GM11168 (cell line): ENCODE results near the gene FANCG.

Experiments used
- in situ Hi-C: fragments of 300-500 bp; cut with MboI; formaldehyde crosslinking; loops from one replicate; pipeline ENCODE4 v1.12.0; 2022; ENCODE audit warnings: low sequenced_read_pairs; ENCODE audit not compliant: unreplicated experiment

Gene FANCG

DNA sequence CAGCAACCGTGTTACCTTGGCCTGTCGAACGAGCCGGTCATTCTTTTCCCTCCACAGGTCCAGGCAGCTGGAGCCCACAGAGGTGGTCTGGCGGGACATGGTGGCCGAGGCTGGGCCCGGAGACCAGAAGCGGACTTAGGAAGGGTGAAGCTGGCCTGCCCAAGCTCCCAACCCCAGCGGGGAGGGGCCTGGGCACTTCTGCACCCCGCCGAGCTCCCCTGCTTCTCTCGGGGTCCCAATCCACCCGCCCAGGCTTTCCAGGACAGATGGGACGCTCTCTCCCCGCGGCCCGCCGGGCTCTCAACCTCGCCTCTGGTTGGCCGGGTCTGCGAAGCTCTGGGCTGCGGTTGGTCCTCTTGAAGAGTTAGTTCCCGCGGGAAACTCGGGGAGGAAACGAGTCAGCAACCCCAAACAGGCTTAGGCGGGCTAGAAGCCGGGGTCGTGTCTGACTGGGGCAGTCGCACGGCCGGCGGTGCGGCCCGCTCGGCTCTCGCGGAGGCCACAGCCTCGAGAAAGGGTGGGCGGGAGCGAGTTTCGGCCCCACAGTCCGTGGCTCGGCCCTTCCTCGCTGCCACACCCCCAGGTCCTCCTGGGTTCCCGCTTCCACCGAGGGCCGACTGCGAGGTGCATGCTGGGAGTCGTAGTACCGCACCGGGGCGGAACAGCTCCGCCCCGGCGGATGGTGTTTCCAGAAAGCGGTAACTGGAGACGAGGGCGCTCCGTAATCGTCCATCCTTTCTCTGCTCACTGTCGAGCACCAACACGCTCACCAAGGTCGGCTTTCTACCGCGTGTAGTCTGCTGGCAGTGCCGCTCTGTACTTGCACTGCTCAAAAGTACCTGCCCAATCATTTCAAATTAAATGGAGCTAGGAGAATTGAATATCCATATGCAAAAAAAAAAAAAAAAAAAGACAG is at the start of gene FANCG:
Gene FANCG, minus strand, starts transcription at position 517 of the 916 bp plus-strand sequence. Its CDS starts 418 bp downstream, at position 99.
- in situ Hi-C loops, result no loop called here

DNA sequence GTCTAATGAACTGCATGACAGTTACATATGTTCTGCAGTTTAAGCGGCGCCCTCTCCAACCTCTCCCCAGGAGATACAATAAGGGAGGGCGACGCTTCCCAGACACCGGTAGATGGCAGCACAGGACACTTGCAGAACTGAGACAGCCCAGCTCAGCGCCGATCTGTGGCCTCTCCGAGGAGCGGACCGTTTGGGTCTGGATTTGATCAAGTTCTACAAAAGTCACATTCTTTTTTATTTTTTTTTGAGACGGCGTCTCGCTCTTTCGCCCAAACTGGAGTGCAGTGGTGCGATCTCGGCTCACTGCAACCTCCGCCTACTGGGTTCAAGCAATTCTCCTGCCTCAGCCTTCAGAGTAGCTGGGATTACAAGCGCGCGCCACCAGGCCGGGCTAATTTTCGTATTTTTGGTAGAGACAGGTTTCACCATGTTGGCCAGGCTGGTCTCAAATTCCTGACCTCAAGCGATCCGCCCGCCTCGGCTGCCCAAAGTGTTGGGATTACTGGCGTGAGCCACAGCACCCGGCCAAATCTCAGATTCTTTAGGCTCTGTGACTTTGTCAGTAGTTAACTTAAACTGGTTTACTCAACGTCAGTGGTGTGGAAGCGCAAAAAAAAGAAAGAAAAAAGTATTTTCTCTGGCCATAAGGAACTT is 37.3 kb upstream of the FANCG start:
- in situ Hi-C loops, result loop anchor here (10.0 kb wide), 1 partner anchor 148 kb away; no protein-coding TSS in a partner anchor

DNA sequence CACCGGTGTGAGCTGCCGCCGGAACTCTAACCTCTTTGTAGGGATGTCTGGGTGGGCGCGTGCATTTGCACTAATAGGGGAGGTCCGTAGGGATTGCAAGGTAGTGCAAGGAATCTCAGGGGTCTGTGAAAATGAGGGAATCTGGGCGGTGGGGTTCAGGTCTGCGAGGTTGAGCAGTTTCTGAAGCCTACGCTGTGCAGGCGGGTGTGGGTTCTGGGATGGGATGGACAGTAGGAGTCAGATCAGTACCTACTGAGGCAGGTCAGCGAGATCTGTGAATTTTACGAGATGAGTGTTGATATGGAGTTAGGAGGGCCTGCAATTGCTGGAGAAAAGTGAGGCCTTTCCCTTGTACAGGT is 36.8 kb upstream of the FANCG start:
- in situ Hi-C loops, result loop anchor here (10.0 kb wide), 1 partner anchor 148 kb away; no protein-coding TSS in a partner anchor

DNA sequence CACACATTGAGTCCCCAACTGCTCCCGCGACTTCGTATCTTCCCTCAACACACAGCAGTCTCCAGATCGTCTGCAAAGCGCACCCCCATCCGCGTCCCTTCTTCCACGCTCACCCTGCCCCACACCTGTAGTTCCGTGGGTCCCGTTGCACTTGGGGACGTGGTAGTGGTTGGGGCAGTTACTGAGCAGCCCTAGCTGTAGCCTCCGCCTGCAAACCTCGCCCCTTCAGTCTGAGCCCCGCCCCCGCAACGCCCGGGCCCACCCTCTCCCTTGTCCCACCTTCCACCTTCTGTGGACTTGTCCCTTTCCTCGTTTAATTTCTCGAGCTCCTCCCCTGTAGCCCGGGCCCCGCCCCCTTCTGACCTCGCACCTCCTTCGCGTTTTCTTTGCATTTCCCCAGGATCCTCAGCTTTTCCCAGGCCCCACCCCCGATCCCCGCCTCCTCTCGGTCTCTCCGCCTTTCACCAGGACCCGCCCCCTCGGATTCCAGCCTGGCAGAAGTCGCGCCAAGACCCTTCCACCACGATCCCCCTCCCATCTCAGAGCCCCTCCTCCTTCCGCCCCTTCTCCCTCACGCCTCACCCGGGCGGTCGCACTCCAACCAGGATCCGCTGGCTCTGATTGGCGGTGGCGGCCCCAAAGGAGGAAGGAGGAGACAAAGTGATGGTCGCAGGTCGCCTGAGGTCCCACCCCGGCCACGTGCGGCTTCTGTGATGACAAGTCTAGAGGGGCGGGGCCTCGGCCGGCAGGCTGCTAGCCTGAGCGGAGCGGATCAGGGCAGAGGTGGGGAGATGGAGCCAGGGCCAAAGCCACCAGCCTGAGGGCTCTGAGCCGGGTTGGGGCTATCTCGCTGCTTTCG is 36.2 kb upstream of the FANCG start, which contains the start of gene ATOSB:
Gene ATOSB, minus strand, starts transcription at position 183 of the 859 bp plus-strand sequence. CDS start 7,588 bp downstream, outside the sequence.
- in situ Hi-C loops, result loop anchor here (10.0 kb wide), 1 partner anchor 149 kb away; no protein-coding TSS in a partner anchor

DNA sequence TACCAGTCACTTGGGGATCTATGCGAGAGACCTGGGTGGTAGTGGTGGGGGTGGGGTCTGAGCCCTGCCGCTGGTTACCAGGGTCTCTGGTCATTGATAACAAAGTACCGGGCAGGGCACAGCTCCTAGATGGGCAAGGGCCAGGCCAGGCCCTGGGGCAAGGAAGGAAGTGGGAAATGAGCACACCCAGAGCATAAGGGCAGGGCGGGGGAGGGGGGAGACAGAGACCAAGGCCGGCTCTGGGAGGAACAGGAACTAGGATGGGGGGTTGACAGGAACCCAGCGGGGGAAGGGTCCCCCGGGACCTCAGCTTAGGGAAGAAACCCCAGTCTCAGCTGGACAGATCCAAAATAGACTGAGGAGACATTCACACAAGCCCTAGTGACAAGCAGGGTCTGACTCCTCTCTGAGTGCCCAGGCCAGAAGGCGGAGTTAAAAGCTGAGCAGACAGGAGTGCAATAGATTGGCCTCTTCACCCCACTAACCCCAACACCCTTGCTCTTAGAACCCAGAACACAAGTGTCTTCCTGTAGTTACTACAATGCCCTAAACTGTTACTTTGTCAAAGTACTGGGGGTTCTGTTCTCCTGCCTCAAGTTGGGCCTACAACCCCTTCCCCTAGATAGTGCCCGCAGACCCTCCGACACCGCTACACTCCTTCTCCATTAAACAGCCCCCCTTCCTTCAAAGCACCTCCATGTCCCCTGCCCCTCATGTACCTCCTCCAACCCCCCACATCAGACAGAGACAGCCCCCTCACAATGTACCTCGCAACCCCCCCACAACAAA is 35.3 kb upstream of the FANCG start:
- in situ Hi-C loops, result loop anchor here (10.0 kb wide), 1 partner anchor 150 kb away; no protein-coding TSS in a partner anchor

DNA sequence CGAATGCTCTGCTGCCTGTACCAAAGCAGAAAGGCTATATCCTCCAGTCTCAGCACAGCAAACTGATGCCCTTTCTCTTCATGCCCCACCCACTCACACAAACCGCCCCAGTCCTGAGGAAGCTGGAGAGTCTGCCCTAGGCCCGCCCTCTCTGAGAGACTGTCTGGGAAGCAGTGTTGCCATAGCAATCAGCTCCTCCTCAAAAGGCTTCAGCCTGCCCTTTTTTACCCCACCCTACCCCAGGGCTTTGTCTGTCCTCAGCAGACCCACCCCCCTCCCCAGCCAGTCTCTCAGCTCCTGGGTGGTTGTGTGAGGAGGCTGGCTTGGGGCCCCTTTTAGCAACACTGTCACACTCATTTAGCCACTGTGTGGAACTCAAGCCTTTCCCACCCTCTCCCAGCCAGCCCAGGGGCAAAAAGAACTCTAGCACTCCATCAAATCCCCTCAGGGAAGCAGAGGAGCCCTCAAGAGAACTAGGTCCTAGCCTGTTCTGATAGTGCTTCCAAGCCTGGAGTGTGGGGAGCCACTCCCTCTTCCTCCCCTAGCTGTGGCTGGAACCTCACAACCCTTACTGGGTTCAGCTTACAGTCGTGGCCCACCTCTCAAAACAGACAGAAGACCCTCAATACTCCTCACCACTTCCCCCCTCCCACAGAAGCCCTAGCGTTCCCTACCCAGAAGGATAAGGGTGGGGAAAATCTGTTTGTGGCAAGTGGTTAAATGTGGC is 34.5 kb upstream of the FANCG start:
- in situ Hi-C loops, result loop anchor here (10.0 kb wide), 1 partner anchor 151 kb away; no protein-coding TSS in a partner anchor

DNA sequence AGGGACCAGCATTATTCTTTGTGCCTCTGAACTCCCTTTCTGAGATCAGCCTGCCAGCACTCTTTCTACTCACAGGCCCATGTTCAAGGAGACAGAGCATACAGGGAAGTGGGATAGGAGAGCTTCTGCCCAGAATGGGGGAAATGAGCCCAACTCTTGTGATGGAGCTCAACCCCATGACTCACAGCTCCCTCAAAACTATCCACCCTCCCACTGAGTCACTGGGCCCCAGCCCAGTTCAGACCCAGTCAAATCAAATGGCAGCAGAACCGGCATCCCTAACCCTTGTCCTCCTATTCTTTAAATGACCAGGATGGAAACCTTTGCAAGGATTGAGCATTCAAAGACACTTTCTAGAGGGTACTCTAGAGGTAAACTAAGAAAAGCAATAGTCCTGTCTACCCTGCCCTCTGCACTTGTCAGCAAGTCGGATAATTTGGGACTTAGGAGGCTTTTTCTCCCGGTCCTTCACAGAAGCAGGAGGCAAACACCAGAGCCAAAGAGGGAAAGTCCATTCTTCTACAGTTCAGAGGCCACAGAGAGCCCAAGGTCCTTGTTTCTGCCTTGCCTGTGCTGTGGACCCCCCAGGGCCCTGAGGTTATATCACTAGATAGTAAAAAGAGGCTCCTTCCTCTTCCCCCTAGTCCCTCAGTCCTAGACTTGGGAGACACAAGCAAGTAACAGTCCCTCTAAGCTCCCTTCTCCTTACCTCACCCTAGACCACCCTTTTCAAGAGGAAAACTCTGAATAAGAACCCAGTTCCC is 32.7 kb upstream of the FANCG start:
- in situ Hi-C loops, result loop anchor here (10.0 kb wide), 1 partner anchor 152 kb away; no protein-coding TSS in a partner anchor

DNA sequence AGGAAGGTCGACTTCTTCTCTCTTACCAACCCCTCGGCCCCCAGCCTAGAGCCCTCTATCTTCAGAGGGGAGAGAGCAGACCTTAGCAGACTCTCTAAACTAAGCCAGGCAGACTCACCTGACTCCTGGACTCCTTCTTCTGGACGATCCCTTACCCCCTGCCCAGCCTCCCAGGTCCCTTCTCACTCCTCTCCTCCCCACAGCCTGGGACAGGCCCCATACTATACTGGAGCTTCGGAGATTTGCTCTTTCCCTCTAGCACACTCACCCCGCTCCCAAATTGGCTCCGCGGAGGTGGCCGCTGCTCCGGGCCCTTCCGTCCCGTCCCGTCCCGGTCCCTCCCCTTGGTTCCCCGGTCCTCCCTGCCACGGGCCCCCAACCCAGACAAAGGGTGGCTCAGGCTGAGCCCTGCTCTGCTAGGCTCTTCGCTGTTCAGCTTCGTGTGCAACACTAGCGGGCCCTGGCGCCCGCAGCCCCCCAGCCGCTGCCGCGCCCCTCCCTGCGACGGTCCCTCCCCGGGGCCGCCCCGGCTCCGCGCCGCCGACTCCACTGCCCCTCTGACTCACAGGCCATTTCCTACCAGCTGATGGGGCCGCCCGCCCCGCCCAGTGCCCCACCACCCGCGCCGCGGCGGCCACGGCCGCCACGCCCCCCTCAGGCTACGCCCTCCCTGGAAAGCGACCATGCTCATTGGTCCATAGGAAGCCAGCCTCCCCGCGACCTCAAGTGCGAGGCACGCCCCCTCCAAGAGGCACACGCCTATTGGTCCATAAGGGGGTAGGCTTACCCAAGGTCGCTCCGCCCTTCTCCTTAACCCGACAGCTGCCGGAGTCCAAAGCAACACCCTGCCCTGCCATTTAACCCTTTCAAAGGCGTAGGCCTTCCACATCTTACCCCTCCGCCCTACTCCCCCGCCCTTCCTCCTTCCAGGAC is 31.5 kb upstream of the FANCG start:
- in situ Hi-C loops, result loop anchor here (10.0 kb wide), 1 partner anchor 154 kb away; no protein-coding TSS in a partner anchor

DNA sequence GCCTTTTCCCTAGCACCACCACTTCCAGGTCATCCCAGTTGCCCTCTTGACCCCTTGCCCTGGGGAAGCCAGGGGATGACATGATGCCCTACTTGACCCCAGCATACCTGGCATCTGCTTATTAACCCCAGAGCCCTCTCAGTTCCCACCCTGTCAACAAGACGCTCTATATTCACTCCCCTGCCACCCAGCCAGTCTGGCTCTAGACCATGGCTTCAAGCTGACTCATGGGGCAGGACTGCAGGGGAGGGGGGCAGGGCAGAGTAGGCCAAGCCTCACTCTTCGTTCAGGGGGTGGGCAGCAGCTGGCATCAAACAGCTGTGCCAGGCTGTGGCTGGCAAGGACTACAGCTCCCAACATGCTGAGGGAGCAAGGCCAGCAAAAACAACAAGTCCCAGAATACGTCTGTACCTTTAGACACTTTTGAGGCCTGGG is 30.6 kb upstream of the FANCG start:
- in situ Hi-C loops, result loop anchor here (10.0 kb wide), 1 partner anchor 154 kb away; no protein-coding TSS in a partner anchor

DNA sequence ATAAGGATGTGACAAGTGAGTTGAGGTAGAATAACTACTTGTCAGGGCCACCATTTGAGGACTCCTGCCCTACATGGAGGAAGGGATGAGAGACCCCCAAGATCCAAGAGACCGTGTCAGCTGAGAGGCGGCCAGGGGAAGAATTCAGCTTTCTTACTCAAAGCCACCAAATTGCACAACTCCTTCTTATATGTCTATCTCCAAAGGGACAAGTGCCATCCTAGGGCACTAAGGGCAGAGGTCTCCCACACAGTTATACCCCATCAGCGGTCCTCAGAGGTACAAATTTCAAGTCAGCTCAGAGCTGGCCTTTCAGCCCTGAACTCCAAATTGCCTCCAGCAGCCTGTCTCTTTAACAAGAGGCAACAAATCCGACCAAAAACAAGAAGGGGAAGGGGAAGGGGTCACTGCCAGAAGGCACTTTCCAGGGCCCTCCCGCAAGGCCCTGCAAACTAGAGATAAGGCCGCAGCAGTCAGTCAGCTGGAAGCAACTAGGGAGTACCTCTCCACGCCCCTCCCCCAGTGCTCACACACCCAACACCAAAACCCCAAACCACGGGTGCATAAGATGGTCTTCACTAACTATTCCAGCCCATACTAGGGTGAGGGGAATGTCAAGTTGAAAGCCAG is 29.3 kb upstream of the FANCG start:
- in situ Hi-C loops, result no loop called here

DNA sequence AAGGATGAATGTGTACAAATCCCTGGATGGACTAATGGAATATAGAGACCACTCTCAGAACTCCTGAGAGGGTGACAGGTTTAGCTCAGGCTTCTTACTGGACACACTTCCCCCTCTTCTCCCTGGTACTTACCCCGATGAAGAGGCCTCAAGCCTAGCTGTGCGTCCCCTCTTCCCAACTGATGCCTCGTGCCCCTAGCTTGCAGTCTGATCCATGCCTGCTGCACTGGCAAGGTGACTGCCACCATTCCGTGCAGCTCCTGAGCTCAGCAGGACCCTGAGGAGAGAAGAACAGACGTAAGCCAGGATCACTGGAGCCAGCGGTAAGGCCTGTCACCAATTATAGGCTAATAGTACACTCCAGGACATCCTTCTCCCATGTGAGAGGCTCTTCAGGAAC is 28.7 kb upstream of the FANCG start:
- in situ Hi-C loops, result no loop called here

DNA sequence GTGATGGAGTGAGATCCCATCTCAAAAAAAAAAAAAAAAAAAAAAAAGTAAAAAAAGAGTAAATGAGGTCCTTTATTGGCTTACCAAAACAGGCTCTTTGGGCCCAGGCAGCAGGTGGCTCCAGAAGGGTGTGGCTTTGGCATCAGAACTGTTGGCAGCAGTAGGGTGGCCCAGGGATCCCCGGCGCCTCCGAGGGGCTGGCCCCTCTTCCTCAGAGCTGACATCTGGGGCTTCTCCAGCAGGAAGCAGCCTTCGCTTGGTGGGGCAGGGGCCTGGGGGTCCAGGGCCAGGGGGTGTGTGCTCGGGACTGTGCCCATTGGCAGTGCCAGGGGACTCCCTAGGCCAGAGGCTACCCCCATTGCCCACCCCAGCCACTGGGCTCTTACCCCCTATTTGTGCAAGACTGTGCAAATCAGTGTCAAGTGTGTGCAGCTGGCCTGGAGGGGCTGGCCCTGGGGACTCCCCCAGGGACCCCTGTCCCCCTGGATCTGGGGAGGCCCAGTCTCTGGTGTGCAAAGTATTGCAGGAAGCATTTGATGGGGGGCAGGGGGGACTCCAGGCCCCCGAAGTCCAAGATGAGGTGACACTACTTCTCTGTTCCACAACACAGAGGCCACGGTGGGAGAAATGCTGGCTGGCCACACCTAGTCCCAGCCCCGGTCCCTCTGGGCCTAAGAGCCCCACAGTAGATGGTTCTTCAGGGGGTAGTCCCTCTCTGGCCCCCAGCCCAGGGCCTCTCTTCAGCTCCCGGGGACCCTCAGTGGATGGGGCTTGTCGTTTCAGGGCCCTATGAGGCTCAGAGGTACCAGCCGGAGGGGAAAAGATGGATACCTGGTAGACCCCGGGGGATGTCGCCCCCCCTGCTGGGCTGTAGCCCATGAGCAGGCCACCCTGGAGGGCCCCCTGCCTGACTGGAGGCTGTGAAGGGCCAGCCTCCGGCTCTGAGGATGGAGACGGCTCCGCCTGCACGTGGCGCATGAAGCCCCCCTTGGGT is 27.9 kb upstream of the FANCG start:
- in situ Hi-C loops, result no loop called here

DNA sequence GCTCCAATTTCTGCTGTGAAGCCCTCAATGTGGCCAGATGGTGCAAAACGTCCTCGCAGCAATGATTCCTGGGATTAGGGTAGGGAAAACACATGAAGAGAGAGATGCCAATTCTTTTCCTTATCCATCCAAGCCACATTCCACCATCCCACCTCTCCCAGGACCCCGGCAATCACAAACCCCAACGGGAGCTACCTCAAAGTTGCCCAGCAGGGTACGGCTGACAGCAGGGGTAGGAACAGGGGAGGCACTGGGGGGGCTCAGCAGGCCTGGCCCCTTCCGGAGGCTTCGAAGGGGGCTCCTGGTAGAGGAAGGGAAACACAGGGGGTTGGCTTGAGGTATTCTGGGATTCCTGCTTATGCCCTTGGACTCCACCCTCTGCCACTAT is 26.6 kb upstream of the FANCG start:
- in situ Hi-C loops, result no loop called here

DNA sequence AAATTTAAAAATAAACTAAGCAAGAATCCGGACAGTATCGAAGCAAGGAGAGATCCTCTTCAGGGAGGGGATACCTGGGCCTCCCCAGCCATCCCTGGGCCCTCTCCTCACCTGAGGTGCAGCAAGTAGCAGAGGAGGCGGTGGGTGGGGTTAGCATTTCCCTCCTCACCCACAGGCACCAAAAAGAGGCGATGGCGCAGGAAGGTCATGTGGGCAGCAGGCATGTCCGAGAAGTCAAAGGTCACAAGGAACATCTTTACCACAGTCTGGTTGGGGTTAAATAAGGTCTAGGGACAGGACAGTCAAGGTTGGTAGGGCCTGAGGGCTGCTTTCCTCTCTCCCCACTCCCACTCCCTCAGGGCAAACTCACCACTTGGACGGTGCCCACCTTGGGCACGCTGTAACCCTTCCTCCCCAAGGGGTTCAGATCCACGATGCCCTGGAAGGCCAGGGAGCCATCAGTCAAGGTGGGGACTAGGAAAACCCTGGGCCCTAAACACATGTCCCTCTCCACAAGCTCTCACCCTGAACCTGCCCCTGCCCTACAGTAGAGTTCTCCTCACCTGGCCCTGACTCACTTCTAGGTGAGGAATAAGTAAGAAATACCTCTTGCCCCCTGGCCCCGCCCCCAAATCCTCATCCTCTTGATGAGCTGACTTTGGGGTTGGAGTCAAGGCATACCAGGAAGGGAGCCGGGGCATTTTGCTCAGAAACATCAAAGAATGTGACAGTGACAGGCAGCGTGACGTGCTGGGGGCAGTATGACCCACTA is 26.0 kb upstream of the FANCG start:
- in situ Hi-C loops, result no loop called here
